ENCODE data around the gene PSMG2.

PSMG2 gene

GRCh38 chr18:12702221-12703095 lies at the start of gene PSMG2, which contains the start of gene CEP76:
PSMG2 (plus strand) TSS chr18:12703042; CDS start chr18:12703108, 66 bp downstream.
CEP76 (minus strand) TSS chr18:12702723; CDS start chr18:12702548, 175 bp downstream.
- peak; percentile 69 for DNase-seq

GRCh38 chr18:12654971-12655370 lies 47.9 kb upstream of the PSMG2 start:
- DNase-seq: no peak

- no peak for DNase-seq
These were observed 46.3 kb upstream of the PSMG2 start for GRCh38 chr18:12656605-12656937.

- no peak for DNase-seq
These were observed 45.7 kb upstream of the PSMG2 start for GRCh38 chr18:12656938-12657683.

GRCh38 chr18:12657684-12658425 lies 45.0 kb upstream of the PSMG2 start, which contains the start of gene SPIRE1:
SPIRE1 (minus strand) TSS chr18:12658107; CDS start chr18:12657866, 241 bp downstream.
- no peak for DNase-seq

- DNase-seq: no peak
These were observed 44.3 kb upstream of the PSMG2 start for GRCh38 chr18:12658426-12659138.

GRCh38 chr18:12659904-12660605 lies 42.8 kb upstream of the PSMG2 start:
- DNase-seq: peak; percentile 19

GRCh38 chr18:12668041-12668440 lies 34.8 kb upstream of the PSMG2 start:
- no peak for DNase-seq

- peak; percentile 38 for DNase-seq
These were observed 23.6 kb upstream of the PSMG2 start for GRCh38 chr18:12679183-12679786.

- DNase-seq: peak; percentile 14
These were observed 16.7 kb upstream of the PSMG2 start for GRCh38 chr18:12686100-12686499.

- peak; percentile 28 for DNase-seq
These were observed 13.5 kb upstream of the PSMG2 start for GRCh38 chr18:12689256-12689850.

- no peak for DNase-seq
These were observed 10.6 kb upstream of the PSMG2 start for GRCh38 chr18:12692206-12692605.

- DNase-seq: no peak
These were observed 8.8 kb upstream of the PSMG2 start for GRCh38 chr18:12694032-12694431.

- DNase-seq: no peak
These were observed 3.1 kb upstream of the PSMG2 start for GRCh38 chr18:12699747-12700146.

GRCh38 chr18:12701161-12701560 lies 1.7 kb upstream of the PSMG2 start:
- no peak for DNase-seq

- DNase-seq: no peak
These were observed 290 bp downstream of the PSMG2 start for GRCh38 chr18:12703096-12703567.

- DNase-seq: no peak
These were observed 822 bp downstream of the PSMG2 start for GRCh38 chr18:12703664-12704063.

GRCh38 chr18:12711446-12711845 lies 8.6 kb downstream of the PSMG2 start:
- DNase-seq: no peak

- no peak for DNase-seq
These were observed 18.8 kb downstream of the PSMG2 start for GRCh38 chr18:12721495-12722275.

GRCh38 chr18:12722731-12723130 lies 19.9 kb downstream of the PSMG2 start:
- no peak for DNase-seq
